ENCODE measurements around the gene SYT14.
A peak's percentile ranks its signal among the peaks of the same experiment; 100 is the strongest.

SYT14 gene

DNA sequence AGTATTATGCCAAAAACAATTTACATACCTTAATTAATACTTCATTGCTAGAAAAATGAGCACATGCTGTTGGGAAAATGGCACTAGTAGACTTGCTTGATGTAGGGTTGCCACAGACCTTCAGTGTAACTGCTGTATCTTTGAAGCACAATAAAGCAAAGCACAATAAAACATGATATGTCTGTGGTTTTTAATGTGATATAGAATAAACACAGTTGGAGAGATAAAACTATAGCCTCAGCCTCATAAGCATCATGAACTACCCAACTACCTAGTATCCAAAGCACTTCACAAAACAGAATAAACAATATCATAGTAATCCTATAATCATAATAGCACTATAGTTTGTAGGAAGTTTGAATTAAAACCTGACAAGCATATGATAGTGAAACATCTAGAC, 143.5 kb downstream of the SYT14 start:
- TF ChIP-seq, protein P1, sequence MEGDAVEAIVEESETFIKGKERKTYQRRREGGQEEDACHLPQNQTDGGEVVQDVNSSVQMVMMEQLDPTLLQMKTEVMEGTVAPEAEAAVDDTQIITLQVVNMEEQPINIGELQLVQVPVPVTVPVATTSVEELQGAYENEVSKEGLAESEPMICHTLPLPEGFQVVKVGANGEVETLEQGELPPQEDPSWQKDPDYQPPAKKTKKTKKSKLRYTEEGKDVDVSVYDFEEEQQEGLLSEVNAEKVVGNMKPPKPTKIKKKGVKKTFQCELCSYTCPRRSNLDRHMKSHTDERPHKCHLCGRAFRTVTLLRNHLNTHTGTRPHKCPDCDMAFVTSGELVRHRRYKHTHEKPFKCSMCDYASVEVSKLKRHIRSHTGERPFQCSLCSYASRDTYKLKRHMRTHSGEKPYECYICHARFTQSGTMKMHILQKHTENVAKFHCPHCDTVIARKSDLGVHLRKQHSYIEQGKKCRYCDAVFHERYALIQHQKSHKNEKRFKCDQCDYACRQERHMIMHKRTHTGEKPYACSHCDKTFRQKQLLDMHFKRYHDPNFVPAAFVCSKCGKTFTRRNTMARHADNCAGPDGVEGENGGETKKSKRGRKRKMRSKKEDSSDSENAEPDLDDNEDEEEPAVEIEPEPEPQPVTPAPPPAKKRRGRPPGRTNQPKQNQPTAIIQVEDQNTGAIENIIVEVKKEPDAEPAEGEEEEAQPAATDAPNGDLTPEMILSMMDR (IDR thresholded peaks at IDR 0.05; ENCODE audit: control insufficient read depth, extremely low read depth, insufficient read depth): no peak
- H3K4me3 ChIP-seq (ENCODE audit: low read depth, low read length): no peak overlapping the region
- DNase-seq (ENCODE audit: low read depth): no peak

DNA sequence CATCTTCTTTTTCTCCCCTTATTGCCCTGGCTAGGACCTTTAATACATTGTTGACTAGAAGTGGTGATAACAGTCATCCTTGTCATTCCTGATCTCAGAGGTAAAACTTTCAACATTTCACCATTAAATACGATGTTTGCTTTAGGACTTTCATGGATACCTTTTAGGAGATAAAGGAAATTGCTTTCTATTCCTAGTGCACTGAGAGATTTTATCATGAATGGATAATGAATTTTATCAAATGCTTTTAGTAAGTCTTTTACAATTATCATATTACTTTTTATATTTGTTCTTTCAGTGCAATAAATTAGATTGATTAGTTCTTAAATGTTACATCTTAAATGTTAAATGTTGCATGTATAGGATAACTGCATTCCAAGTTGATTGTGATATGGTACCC, 147.3 kb downstream of the SYT14 start:
- TF ChIP-seq, protein P1 (IDR thresholded peaks at IDR 0.05; ENCODE audit: control insufficient read depth, extremely low read depth, insufficient read depth): no peak
- no peak for DNase-seq (ENCODE audit: low read depth)
- no peak overlapping the region for H3K4me3 ChIP-seq (ENCODE audit: low read depth, low read length)

- no peak overlapping the region for H3K4me3 ChIP-seq (ENCODE audit: low read depth, low read length)
- TF ChIP-seq, protein P1 (IDR thresholded peaks at IDR 0.05; ENCODE audit: control insufficient read depth, extremely low read depth, insufficient read depth): no peak
Observed at GRCh38 chr1:210087058-210087457, 149.0 kb downstream of the SYT14 start.

DNA sequence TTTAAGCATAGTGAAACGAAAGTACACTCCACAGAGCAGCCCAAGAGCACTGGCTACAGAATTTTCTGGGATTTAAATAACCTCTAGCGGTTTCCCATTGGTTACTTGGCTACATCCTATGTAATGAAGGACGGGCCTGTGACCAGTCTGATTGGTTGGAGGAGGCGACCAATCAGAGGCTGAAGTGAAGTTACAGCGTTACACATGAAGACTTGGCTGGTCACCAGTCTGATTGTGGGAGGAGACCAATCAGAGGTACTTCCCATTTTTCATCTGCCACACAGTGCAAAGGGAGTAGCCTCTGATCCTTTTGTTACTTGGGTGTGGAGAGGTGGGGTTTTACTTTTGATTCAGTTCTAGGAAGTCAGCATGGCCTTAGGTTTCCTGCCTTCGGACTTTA, 151.8 kb downstream of the SYT14 start:
- DNase-seq (ENCODE audit: low read depth): peak; percentile 1
- TF ChIP-seq, protein P1 (IDR thresholded peaks at IDR 0.05; ENCODE audit: control insufficient read depth, extremely low read depth, insufficient read depth): no peak
- no peak overlapping the region for H3K4me3 ChIP-seq (ENCODE audit: low read depth, low read length)

More at GRCh38 chr1:210087058-210087457, 149.0 kb downstream of the SYT14 start:
- no peak for DNase-seq (ENCODE audit: low read depth)

- TF ChIP-seq, protein P1 (IDR thresholded peaks at IDR 0.05; ENCODE audit: control insufficient read depth, extremely low read depth, insufficient read depth): no peak
- DNase-seq (ENCODE audit: low read depth): no peak
- no peak overlapping the region for H3K4me3 ChIP-seq (ENCODE audit: low read depth, low read length)
Observed at GRCh38 chr1:210092366-210092765, 154.3 kb downstream of the SYT14 start.

DNA sequence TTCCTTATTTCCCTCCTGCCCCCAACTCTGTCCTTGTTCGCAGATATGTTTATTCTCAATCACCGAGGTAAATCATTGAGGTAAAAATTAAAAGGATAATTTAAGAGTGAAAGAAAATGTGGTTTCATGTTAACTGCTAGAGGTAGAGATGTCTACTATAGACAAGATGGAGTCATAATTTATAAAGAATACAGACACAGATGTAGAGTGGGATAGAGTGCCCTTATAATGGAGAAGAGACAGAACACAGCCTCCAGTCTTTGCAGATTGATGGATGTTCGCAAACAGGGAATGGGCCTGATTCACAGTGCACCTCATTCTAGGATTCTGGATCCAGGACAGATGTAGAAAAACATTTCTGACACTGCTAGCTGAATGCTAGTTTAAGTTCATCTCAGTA, 155.4 kb downstream of the SYT14 start:
- no peak overlapping the region for H3K4me3 ChIP-seq (ENCODE audit: low read depth, low read length)
- DNase-seq (ENCODE audit: low read depth): no peak
- TF ChIP-seq, protein P1 (IDR thresholded peaks at IDR 0.05; ENCODE audit: control insufficient read depth, extremely low read depth, insufficient read depth): no peak

DNA sequence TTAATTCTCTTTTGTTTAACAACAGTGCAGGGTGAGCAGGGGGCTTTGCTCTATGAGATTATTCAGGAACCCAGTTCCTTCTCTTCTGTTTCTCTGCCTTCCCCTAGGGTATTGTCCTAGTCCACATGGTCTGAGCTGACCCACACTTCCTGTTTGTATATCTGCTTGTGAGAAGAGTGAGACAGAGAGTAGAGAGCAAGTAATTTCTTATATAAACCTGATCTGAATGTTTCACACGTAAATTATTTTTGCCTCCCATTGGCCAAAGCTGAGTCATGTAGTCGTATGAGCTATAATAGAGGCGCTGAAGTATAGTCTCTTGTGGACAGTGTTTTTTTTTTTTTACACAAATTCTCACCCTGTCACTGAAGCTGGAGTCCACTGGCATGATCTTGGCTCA, 160.3 kb downstream of the SYT14 start:
- no peak for DNase-seq (ENCODE audit: low read depth)
- no peak overlapping the region for H3K4me3 ChIP-seq (ENCODE audit: low read depth, low read length)
- TF ChIP-seq, protein P1 (IDR thresholded peaks at IDR 0.05; ENCODE audit: control insufficient read depth, extremely low read depth, insufficient read depth): no peak
